ENCODE measurements around the gene IMPACT. TPM values are rescaled to one million over a fixed set of nuclear protein-coding genes. Genes with fewer than 3 reads are reported as not detected.

The IMPACT gene
- total and polyA plus RNA-seq, 2 of the 8 experiments (the other 6 are each of a cell fraction or from before 2014, with no cell fraction given): 31.1 to 44.6 TPM

DNA sequence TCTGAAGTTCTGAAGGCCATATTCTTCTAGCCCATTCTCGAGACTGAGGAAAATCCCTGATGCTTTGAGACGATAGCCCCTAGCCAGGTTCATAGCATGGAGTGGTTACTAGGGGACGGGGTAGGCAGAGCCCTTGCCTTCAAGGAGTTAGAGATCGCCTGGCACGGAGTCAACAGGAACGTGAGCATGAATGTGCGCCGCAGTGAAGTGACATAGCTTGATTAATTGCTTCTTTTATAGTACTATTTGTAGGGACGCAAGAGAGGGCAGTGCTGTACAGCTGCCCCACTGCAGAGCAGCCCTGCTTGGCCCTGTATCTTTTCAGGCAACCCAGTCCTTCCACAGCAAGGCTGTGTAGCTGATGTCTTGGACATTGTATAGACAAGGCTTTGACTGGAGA lies 60.2 kb downstream of the IMPACT start:
- no peaks in the 10 kb centered on the region for H3K4me1 ChIP-seq (replicated peaks in 1 of 4; ENCODE audit: control insufficient read depth in 3 of 4, insufficient read depth in 4 of 4, low read length in 3 of 4)
- ChIA-PET CTCF (ENCODE audit: partially characterized antibody) (interaction anchor here (0.8 to 8.9 kb wide), 25 partner anchors 11 to 308 kb away, joined by 3 to 101 read pairs (median 6); partner anchors contain the start of gene HRH4), POLR2A (ENCODE audit: partially characterized antibody) (interaction anchor here (1.1 kb wide), 1 partner anchor 12 kb away, joined by 4 read pairs; no protein-coding TSS in a partner anchor)
- H3K23ac ChIP-seq (ENCODE audit: insufficient read length): no peak overlapping the region
- H3K27ac ChIP-seq (ENCODE audit: low read depth, low read length): no peak overlapping the region
- no peaks in the 10 kb centered on the region for H3K79me1 ChIP-seq (ENCODE audit: low read depth, low read length)
- no peak for TF ChIP-seq TBP (IDR thresholded peaks at IDR 0.05; ENCODE audit: low read depth, low read length)
- no peak for TF ChIP-seq CREB1 (IDR thresholded peaks at IDR 0.05)
- no peak for TF ChIP-seq BRCA1 (IDR thresholded peaks at IDR 0.05; ENCODE audit: low read depth, low read length)
- no peak overlapping the region for H4K8ac ChIP-seq (ENCODE audit: extremely low read depth, insufficient read depth, low read length)
- no peak overlapping the region for H3K14ac ChIP-seq (ENCODE audit: insufficient read length)
- H3K9me3 ChIP-seq (ENCODE audit: insufficient read depth in 2 of 2, low read depth in 1 of 2, low read length in 1 of 2): no peaks in the 10 kb centered on the region
- no peak overlapping the region for H4K5ac ChIP-seq (ENCODE audit: insufficient read length, low read depth, low read length)
- no peaks in the 10 kb centered on the region for H4K20me1 ChIP-seq (replicated peaks in 1 of 2; ENCODE audit: control insufficient read depth in 1 of 2, insufficient read depth in 2 of 2, low read length in 2 of 2)
- H2BK5ac ChIP-seq (ENCODE audit: low read depth, low read length): no peak overlapping the region
- DNase-seq (ENCODE audit: low read depth in 1 of 2, low spot score in 2 of 2) (no peak), FAIRE-seq (no peak)
- H3K23me2 ChIP-seq (ENCODE audit: low read depth, low read length): no peaks in the 10 kb centered on the region; the same call in 1 of the 2 replicates
- H3K18ac ChIP-seq (ENCODE audit: extremely low read depth, low read length): no peak overlapping the region
- no peaks in the 10 kb centered on the region for H3K79me2 ChIP-seq (ENCODE audit: control insufficient read depth in 1 of 2, insufficient read depth in 2 of 2, low read length in 2 of 2)
- 88% methylated on average over 9 of the region's 9 CpGs; no CpG with 5 or more reads in 1 of the 2 experiments for WGBS, 2 experiments (ENCODE audit: extremely low coverage in 1 of 2, insufficient coverage in 1 of 2, insufficient read length in 1 of 2, insufficient replicate concordance in 2 of 2, low coverage in 1 of 2, low lambda C conversion rate in 2 of 2, missing lambda C conversion rate in 1 of 2)
- H2AFZ ChIP-seq (ENCODE audit: low read length): no peak overlapping the region
- H2BK20ac ChIP-seq (ENCODE audit: low read length): no peak overlapping the region
- no peak overlapping the region for H3K4me2 ChIP-seq (ENCODE audit: insufficient read depth in 1 of 2, low read depth in 2 of 2, low read length in 2 of 2)
- no peak overlapping the region for H3K56ac ChIP-seq (replicated peaks; ENCODE audit: insufficient read length, low read depth, low read length)
- H3K36me3 ChIP-seq (ENCODE audit: control insufficient read depth in 2 of 4, insufficient read depth in 4 of 4, low read length in 3 of 4): no peaks in the 10 kb centered on the region
- no peak overlapping the region for H3K4ac ChIP-seq (replicated peaks; ENCODE audit: insufficient read length, low read depth, low read length)
- no peak overlapping the region for H3K4me3 ChIP-seq (ENCODE audit: extremely low read depth in 1 of 4, insufficient read depth in 2 of 4, low read depth in 3 of 4, low read length in 4 of 4)
- no peaks in the 10 kb centered on the region for H3K27me3 ChIP-seq (replicated peaks in 1 of 4; ENCODE audit: control insufficient read depth in 3 of 4, extremely low read depth in 1 of 4, insufficient read depth in 3 of 4, low read length in 3 of 4)
- no peak overlapping the region for H2AK5ac ChIP-seq (ENCODE audit: low read depth, low read length)
- H3K9ac ChIP-seq (replicated peaks in 1 of 4; ENCODE audit: extremely low read depth in 1 of 4, low read depth in 3 of 4, low read length in 3 of 4): no peak overlapping the region
- H2BK120ac ChIP-seq (replicated peaks; ENCODE audit: low read depth, low read length): no peak overlapping the region
- H2BK15ac ChIP-seq (ENCODE audit: low read length): peak overlapping the region; percentile 53; the same call in 1 of the 2 replicates
- no peak overlapping the region for H4K91ac ChIP-seq (replicated peaks; ENCODE audit: insufficient read length, low read length)
- no peak overlapping the region for H2BK12ac ChIP-seq (ENCODE audit: low read depth, low read length)

Data from H1 (cell line).